Islet of Langerhans (tissue), 1 donor: ENCODE measurements around the gene KRT12.

ENCODE experiments used
- FAIRE-seq: peaks from one replicate; lab custom pipeline; 2011; peaks lifted over from hg19 to GRCh38; lab: Jason Lieb, UNC

Gene KRT12

GRCh38 chr17:40866838-40867237 lies at the start of gene KRT12:
Gene KRT12, minus strand, starts transcription at chr17:40867223. Its CDS starts 37 bp downstream, at chr17:40867186.
- FAIRE-seq, result no peak

GRCh38 chr17:40916366-40916765 lies 49.3 kb upstream of the KRT12 start:
- no peak for FAIRE-seq

- no peak for FAIRE-seq
These were observed 48.8 kb upstream of the KRT12 start for GRCh38 chr17:40915721-40916256.

GRCh38 chr17:40915199-40915661 lies 48.2 kb upstream of the KRT12 start:
- FAIRE-seq, result no peak

- FAIRE-seq, result no peak
These were observed 47.2 kb upstream of the KRT12 start for GRCh38 chr17:40914075-40914855.

- FAIRE-seq, result no peak
These were observed 45.6 kb upstream of the KRT12 start for GRCh38 chr17:40912486-40913210.

GRCh38 chr17:40910441-40910841 lies 43.4 kb upstream of the KRT12 start:
- FAIRE-seq, result no peak

GRCh38 chr17:40909755-40910154 lies 42.7 kb upstream of the KRT12 start:
- no peak for FAIRE-seq

- peak; percentile 98 for FAIRE-seq
These were observed 42.3 kb upstream of the KRT12 start for GRCh38 chr17:40909351-40909750.

GRCh38 chr17:40906613-40907012 lies 39.6 kb upstream of the KRT12 start:
- no peak for FAIRE-seq

- no peak for FAIRE-seq
These were observed 38.3 kb upstream of the KRT12 start for GRCh38 chr17:40905370-40905769.

- FAIRE-seq, result peak; percentile 96
These were observed 36.3 kb upstream of the KRT12 start for GRCh38 chr17:40903129-40903847.

GRCh38 chr17:40902498-40902897 lies 35.5 kb upstream of the KRT12 start:
- no peak for FAIRE-seq

GRCh38 chr17:40901981-40902474 lies 35.0 kb upstream of the KRT12 start:
- no peak for FAIRE-seq

GRCh38 chr17:40900809-40901356 lies 33.9 kb upstream of the KRT12 start:
- no peak for FAIRE-seq

GRCh38 chr17:40896916-40897455 lies 30.0 kb upstream of the KRT12 start:
- no peak for FAIRE-seq

GRCh38 chr17:40895106-40895730 lies 28.2 kb upstream of the KRT12 start:
- FAIRE-seq, result no peak

- FAIRE-seq, result no peak
These were observed 21.2 kb upstream of the KRT12 start for GRCh38 chr17:40888196-40888720.

- no peak for FAIRE-seq
These were observed 19.1 kb upstream of the KRT12 start for GRCh38 chr17:40886090-40886489.

GRCh38 chr17:40884708-40885512 lies 17.9 kb upstream of the KRT12 start, which contains the start of gene KRT20:
Gene KRT20, minus strand, starts transcription at chr17:40885242. Its CDS starts 57 bp downstream, at chr17:40885185.
- FAIRE-seq, result no peak
